Activated naive CD8-positive, alpha-beta T cell treated with anti-CD3 and anti-CD28 coated beads, Interleukin-2, amount 10 ng/mL, durations not matched to agents 7 days and 5 days (primary cell): ENCODE results near the gene RABEP2. TPM values are rescaled to one million over a fixed set of nuclear protein-coding genes. Genes with fewer than 3 reads are reported as not detected.
"Not testable (repeated sequence)": the region's sequence is repeated elsewhere in the genome, so short reads cannot be mapped to it uniquely, and the experiment has no call there.

Experiments
- ATAC-seq: fragments of 150-1000 bp; cut with Tn5 transposase; one replicate; pipeline ENCODE4 v1.10.0; 2021; ENCODE audit warnings: low read depth, moderate library complexity
- POLR2A ChIA-PET: fragments of 350-600 bp; sonication (Branson Sonifier 250); formaldehyde crosslinking; loops from one replicate; lab custom pipeline; 2021; ENCODE audit warnings: antibody characterized with exemption; lab: Charles Lee
- DNase-seq: peaks from one replicate; pipeline ENCODE4 v3.0.0; 2021
- H3K27ac Mint-ChIP-seq: one replicate; pipeline ENCODE4 v1.8.0; 2022; ENCODE audit warnings: mild to moderate bottlenecking, mixed read lengths
- H3K27me3 Mint-ChIP-seq: one replicate; pipeline ENCODE4 v1.8.0; 2022; ENCODE audit warnings: mild to moderate bottlenecking, moderate library complexity, mixed read lengths
- H3K36me3 Mint-ChIP-seq: one replicate; pipeline ENCODE4 v1.8.0; 2021; ENCODE audit warnings: mild to moderate bottlenecking, mixed read lengths
- H3K4me1 Mint-ChIP-seq: one replicate; pipeline ENCODE4 v1.8.0; 2021; ENCODE audit warnings: mixed read lengths
- H3K4me3 Mint-ChIP-seq: one replicate; pipeline ENCODE4 v1.8.0; 2022; ENCODE audit warnings: mild to moderate bottlenecking, moderate library complexity, mixed read lengths
- H3K9me3 Mint-ChIP-seq: one replicate; pipeline ENCODE4 v1.8.0; 2021; ENCODE audit warnings: mixed read lengths
- total RNA-seq, 2 experiments: library from RNA; stranded (reverse); gene quantifications; one replicate each; pipeline ENCODE4 v1.2.3, GENCODE V29; 2021

The RABEP2 gene
- total RNA-seq, 2 experiments from 2014 or later: 23.7 to 25.6 TPM

- DNase-seq (no peak), ATAC-seq (no peak)
- no peaks in the 10 kb centered on the region for H3K36me3 Mint-ChIP-seq
- no peaks in the 10 kb centered on the region for H3K27me3 Mint-ChIP-seq
- H3K27ac Mint-ChIP-seq: no peak overlapping the region
- no peaks in the 10 kb centered on the region for H3K9me3 Mint-ChIP-seq
- no peak overlapping the region for H3K4me3 Mint-ChIP-seq
- H3K4me1 Mint-ChIP-seq: no peaks in the 10 kb centered on the region
- POLR2A ChIA-PET: no interaction called here
These were observed 29.4 kb downstream of the RABEP2 start for GRCh38 chr16:28895609-28896008.

- no peaks in the 10 kb centered on the region for H3K27me3 Mint-ChIP-seq
- H3K36me3 Mint-ChIP-seq: peaks cover 1% of the 10 kb centered on the region
- no peak overlapping the region for H3K27ac Mint-ChIP-seq
- no peaks in the 10 kb centered on the region for H3K4me1 Mint-ChIP-seq
- POLR2A ChIA-PET: interaction anchor here (0.7 kb wide), 1 partner anchor 64 kb away, joined by 3 read pairs; no protein-coding TSS in a partner anchor
- ATAC-seq (no peak), DNase-seq (no peak)
- H3K4me3 Mint-ChIP-seq: no peak overlapping the region
- H3K9me3 Mint-ChIP-seq: no peaks in the 10 kb centered on the region
These were observed 31.7 kb downstream of the RABEP2 start for GRCh38 chr16:28893291-28893690.

DNA sequence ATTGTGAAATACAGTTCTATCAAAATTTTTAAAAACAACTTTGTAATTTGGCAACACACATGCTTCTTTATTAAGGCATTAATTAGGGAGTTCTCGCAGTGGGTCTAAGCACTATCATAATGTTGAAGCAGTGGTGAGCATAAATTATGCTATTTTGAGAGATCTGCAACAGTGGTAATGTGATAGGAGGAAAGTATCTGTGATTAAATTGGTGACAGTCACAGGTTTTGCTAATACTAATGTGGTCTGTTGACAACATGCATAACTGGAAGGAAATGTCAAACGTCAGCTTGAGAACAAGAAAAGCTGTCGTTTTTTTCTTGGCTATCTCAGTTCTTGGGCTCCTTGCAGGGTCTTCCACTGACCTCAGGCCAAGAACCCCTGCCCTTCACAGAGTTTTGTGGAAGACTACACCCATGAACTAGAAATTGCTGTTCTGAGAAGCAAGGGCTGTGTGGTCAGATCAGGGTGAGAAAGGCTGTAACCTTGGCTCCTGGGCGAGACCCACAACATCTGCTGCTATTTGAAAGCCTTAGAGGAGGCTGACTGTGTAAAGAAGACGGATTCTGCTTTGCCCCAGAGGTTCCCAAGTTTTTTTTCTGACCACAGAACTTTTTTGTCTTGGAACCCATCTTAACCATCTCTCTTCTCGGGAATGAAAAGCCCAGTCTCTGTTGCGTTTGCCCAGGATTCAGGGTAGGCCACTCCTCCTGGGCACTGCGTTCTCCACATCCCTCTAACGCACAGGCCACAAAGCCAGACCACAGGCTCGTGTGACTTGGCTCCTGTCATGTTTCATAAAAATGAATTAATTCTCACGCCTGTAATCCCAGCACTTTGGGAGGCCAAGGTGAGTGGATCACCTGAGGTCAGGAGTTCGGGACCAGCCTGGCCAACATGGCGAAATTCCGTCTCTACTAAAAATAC, 32.8 kb downstream of the RABEP2 start:
- no peak for DNase-seq
- POLR2A ChIA-PET: no interaction called here
- H3K27me3 Mint-ChIP-seq: no peaks in the 10 kb centered on the region
- H3K27ac Mint-ChIP-seq: no peak overlapping the region
- no peaks in the 10 kb centered on the region for H3K4me1 Mint-ChIP-seq
- no peak for ATAC-seq
- no peak overlapping the region for H3K4me3 Mint-ChIP-seq
- no peaks in the 10 kb centered on the region for H3K9me3 Mint-ChIP-seq
- H3K36me3 Mint-ChIP-seq: peaks cover 1% of the 10 kb centered on the region

DNA sequence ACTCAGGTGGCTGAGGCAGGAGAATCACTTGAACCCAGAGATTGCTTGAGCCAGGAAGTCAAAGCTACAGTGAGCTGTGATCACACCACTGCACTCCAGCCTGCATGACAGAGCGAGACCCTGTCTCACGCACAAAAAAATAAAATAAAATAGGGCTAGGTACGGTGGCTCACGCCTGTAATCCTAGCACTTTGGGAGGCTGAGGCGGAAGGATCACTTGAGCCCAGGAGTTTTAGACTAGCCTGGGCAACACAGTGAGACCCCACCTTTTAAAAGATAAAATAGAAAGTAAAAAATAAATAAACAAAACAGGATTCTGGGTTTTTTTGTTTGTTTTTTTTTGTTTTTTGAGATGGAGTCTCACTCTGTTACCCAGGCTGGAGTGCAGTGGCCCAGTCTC, 34.7 kb downstream of the RABEP2 start:
- ATAC-seq, H3K27me3 Mint-ChIP-seq, POLR2A ChIA-PET, H3K4me1 Mint-ChIP-seq, H3K27ac Mint-ChIP-seq, H3K4me3 Mint-ChIP-seq, H3K9me3 Mint-ChIP-seq, H3K36me3 Mint-ChIP-seq, DNase-seq: not testable (repeated sequence)

GRCh38 chr16:28886945-28887344, 38.1 kb downstream of the RABEP2 start:
- H3K9me3 Mint-ChIP-seq: no peaks in the 10 kb centered on the region

GRCh38 chr16:28884045-28884444, 41.0 kb downstream of the RABEP2 start:
- Mint-ChIP-seq H3K27me3 (no peaks in the 10 kb centered on the region), H3K27ac (no peak overlapping the region), H3K36me3 (peaks cover 1% of the 10 kb centered on the region), H3K9me3 (no peaks in the 10 kb centered on the region), H3K4me1 (peaks cover 15% of the 10 kb centered on the region), H3K4me3 (no peak overlapping the region)
- POLR2A ChIA-PET: no interaction called here
- ATAC-seq: no peak
- no peak for DNase-seq

More at GRCh38 chr16:28886945-28887344, 38.1 kb downstream of the RABEP2 start:
- Mint-ChIP-seq H3K36me3 (peaks cover 1% of the 10 kb centered on the region), H3K4me3 (no peak overlapping the region), H3K27me3 (no peaks in the 10 kb centered on the region), H3K4me1 (peaks cover 2% of the 10 kb centered on the region), H3K27ac (no peak overlapping the region)
- DNase-seq (no peak), ATAC-seq (no peak)
- POLR2A ChIA-PET: interaction anchor here (0.6 kb wide), 2 partner anchors 80 to 121 kb away, joined by 3 read pairs; no protein-coding TSS in a partner anchor

DNA sequence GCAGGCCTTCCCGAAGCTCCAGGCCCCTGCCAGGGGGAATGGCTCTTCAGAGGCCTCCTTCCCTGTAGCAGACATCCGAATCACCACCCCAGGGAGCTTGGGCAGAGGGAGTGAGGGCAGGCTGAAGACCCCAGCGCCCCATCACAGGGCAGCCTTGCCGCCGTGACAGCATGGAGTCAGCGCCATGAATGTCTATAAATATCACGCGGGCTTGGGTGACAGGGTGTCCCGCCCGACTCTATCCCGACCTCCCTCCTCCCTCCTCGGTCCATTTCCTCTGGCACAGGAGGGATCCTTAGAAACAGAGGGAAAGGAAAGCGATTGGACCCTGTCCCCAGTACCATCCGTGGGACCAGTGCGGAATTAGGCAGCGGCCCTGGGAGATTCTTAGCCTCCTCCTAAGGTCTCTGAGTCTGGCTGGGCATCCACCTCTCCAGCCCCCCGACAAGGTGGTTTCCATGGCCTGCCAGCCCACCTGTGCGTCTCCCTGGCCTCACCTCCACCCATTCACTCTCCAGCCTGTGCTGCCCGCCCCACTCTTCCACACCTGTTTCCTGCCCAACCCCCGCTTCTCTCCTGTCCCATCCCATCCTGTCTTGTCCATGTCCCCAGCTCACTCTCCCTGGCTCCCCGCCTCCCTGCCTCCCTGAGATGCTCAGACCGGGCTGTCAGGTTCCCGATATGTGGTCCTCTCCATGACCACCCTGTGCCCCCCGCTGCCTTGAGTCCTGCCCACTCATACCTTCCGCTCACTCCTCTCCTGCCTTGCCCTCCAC, 41.6 kb downstream of the RABEP2 start:
- Mint-ChIP-seq H3K9me3 (no peaks in the 10 kb centered on the region), H3K36me3 (no peaks in the 10 kb centered on the region), H3K4me1 (peaks cover 21% of the 10 kb centered on the region), H3K27me3 (no peaks in the 10 kb centered on the region), H3K4me3 (no peak overlapping the region), H3K27ac (no peak overlapping the region)
- no peak for DNase-seq
- POLR2A ChIA-PET: no interaction called here
- ATAC-seq: no peak

DNA sequence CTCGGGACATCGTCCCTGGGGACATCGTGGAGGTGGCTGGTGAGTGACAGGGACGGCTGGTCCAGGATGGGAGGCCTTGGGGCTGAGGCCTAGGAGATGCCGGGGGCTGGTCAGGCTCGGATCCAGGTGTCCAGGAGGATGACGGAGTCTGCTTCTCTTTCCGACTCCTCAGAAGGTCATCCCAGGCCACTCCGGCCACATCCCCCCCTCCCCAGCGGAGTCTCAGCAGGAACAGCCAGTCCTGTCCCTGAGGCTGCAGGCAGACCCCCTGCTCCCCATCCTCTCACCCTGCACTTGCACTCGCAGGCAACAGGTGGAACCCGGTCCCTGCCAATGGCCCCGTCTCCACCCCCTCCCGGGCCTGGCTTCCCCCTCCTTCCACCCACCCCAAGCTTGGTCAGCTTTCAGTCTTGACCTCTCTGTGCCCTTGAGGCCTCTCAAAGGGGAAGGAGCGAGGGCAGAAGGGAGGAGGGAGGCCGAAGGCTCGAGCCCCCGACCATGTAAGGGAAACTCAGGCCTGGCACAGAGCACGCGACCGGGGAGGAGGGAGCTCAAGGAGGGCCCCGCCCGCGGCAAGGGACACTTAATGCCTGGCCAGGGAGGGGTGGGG, 42.4 kb downstream of the RABEP2 start:
- ATAC-seq (no peak), DNase-seq (no peak)
- POLR2A ChIA-PET: interaction anchor here (1.0 kb wide), 1 partner anchor 60 kb away, joined by 3 read pairs; the partner anchor contains the start of gene ATXN2L
- H3K27me3 Mint-ChIP-seq: no peaks in the 10 kb centered on the region
- no peaks in the 10 kb centered on the region for H3K36me3 Mint-ChIP-seq
- H3K27ac Mint-ChIP-seq: no peak overlapping the region
- peaks cover 25% of the 10 kb centered on the region for H3K4me1 Mint-ChIP-seq
- H3K9me3 Mint-ChIP-seq: no peaks in the 10 kb centered on the region
- H3K4me3 Mint-ChIP-seq: no peak overlapping the region

DNA sequence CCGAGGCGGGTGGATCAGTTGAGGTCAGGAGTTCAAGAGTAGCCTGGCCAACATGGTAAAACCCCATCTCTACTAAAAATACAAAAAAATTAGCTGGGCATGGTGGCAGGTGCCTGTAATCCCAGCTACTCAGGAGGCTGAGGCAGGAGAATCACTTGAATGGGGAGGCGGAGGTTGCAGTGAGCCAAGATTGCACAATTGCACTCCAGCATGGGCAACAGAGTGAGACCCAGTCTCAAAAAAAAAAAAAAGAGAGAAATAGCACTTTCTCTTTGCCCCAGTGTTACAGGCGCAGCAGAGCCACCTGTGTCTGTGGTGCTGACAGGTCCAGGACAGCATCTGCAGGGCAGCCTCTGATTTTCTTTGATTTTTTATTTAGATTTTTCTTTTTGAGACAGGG, 43.5 kb downstream of the RABEP2 start:
- peaks cover 27% of the 10 kb centered on the region for H3K4me1 Mint-ChIP-seq
- not testable (repeated sequence) for ATAC-seq, H3K36me3 Mint-ChIP-seq, H3K4me3 Mint-ChIP-seq, H3K27me3 Mint-ChIP-seq, H3K9me3 Mint-ChIP-seq, H3K27ac Mint-ChIP-seq, DNase-seq
- POLR2A ChIA-PET: interaction anchor here (1.0 to 4.0 kb wide), 3 partner anchors 18 to 59 kb away, joined by 3 to 46 read pairs (median 3); partner anchors contain the start of genes ATXN2L and SH2B1

- no peaks in the 10 kb centered on the region for H3K27me3 Mint-ChIP-seq
- no peaks in the 10 kb centered on the region for H3K9me3 Mint-ChIP-seq
- DNase-seq (no peak), ATAC-seq (no peak)
- peaks cover 27% of the 10 kb centered on the region for H3K4me1 Mint-ChIP-seq
- H3K4me3 Mint-ChIP-seq: peak overlapping the region; percentile 92
- H3K36me3 Mint-ChIP-seq: no peaks in the 10 kb centered on the region
- peak overlapping the region; percentile 58 for H3K27ac Mint-ChIP-seq
- POLR2A ChIA-PET: interaction anchor here (0.5 to 4.0 kb wide), 8 partner anchors 17 to 64 kb away, joined by 3 to 46 read pairs (median 6); partner anchors contain the start of genes ATXN2L, RABEP2 and SH2B1
These were observed 44.1 kb downstream of the RABEP2 start for GRCh38 chr16:28880955-28881354.

DNA sequence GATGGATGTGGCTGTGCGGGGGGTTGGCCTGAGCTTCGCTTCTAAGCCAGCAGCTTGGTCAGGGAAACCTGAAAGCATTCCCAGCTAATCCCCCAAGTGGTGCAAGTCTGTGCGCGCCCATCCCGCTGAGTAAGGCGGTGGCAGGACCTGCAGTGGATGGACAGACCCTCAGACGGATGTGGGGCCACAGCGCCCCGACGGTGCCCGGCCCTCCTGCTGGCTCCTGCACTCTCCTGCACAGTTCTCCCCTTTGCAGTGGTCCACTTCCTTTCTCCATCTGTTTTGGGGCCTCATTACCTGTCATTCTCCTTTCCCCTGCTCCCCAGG, 44.5 kb downstream of the RABEP2 start:
- H3K4me1 Mint-ChIP-seq: peaks cover 27% of the 10 kb centered on the region
- ATAC-seq: no peak
- H3K27ac Mint-ChIP-seq: peak overlapping the region; percentile 58
- no peaks in the 10 kb centered on the region for H3K36me3 Mint-ChIP-seq
- peak overlapping the region; percentile 92 for H3K4me3 Mint-ChIP-seq
- no peaks in the 10 kb centered on the region for H3K9me3 Mint-ChIP-seq
- POLR2A ChIA-PET: interaction anchor here (0.5 to 4.0 kb wide), 9 partner anchors 17 to 64 kb away, joined by 3 to 46 read pairs (median 5); partner anchors contain the start of genes ATXN2L, RABEP2 and SH2B1
- no peaks in the 10 kb centered on the region for H3K27me3 Mint-ChIP-seq
- DNase-seq: no peak

DNA sequence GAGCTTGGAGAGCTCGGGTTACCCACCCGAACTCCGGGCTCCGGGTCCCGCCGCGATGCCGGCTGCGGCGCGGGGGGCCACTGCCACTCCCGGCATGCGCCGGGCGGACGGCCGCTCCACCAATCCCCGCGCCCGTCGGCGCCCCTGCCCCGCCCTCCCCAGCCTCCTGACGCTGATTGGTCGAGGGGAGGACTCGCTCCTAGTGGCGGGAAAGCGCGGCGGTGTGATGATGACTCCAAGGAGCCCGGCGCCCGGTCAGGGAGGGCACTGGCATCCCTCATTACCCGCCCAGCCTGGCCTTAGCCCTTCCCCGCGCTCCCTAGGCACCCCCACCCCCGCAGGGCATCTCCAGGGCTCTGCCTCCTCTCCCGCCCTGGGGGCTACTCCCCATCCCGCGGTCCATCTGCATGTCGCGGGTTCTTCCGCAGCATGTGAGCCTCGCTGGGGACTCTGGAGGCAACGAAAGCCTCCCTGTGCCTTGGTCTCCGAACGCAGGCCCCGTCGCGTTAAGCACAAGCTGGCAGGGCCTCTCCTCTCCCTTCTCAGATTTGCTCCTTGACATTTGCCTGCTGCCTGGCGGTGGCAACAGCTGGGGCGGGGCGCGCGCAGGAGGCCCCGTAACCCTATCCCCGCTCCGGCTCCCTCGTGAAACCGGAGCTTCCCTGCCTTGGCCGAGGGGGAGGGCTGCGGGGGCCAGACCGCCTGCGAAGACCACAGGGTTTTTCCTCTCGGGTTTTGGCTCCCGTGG, 45.0 kb downstream of the RABEP2 start:
- DNase-seq (peak; percentile 89), ATAC-seq (peak; percentile 94)
- Mint-ChIP-seq H3K27me3 (no peaks in the 10 kb centered on the region), H3K36me3 (no peaks in the 10 kb centered on the region), H3K27ac (peak overlapping the region; percentile 82), H3K4me3 (peak overlapping the region; percentile 92), H3K9me3 (no peaks in the 10 kb centered on the region), H3K4me1 (peaks cover 27% of the 10 kb centered on the region)
- POLR2A ChIA-PET: interaction anchor here (0.7 to 4.0 kb wide), 9 partner anchors 16 to 65 kb away, joined by 3 to 46 read pairs (median 5); partner anchors contain the start of genes ATXN2L, RABEP2, SH2B1 and TUFM
